Hematopoietic multipotent progenitor cell treated with erythropoietin and hydrocortisone succinate and interleukin-3 and kit ligand, for 6 days (in vitro differentiated cells): ENCODE results near the gene CNOT6L.
"Not testable (repeated sequence)": the region's sequence is repeated elsewhere in the genome, so short reads cannot be mapped to it uniquely, and the experiment has no call there.

ENCODE experiments used
- DNase-seq: peaks from one replicate; pipeline ENCODE4 v3.0.0-alpha.2; 2015

CNOT6L gene

GRCh38 chr4:77777135-77777807, 41.9 kb downstream of the CNOT6L start:
- DNase-seq, result peak; percentile 69

GRCh38 chr4:77776182-77777134, 42.7 kb downstream of the CNOT6L start:
- DNase-seq, result no peak

GRCh38 chr4:77773101-77773500, 46.1 kb downstream of the CNOT6L start:
- no peak for DNase-seq

- no peak for DNase-seq
These were observed 47.6 kb downstream of the CNOT6L start for GRCh38 chr4:77771566-77771965.

- DNase-seq, result no peak
These were observed 53.4 kb downstream of the CNOT6L start for GRCh38 chr4:77765720-77766119.

GRCh38 chr4:77762531-77762930, 56.6 kb downstream of the CNOT6L start:
- DNase-seq, result no peak

GRCh38 chr4:77761595-77761994, 57.6 kb downstream of the CNOT6L start:
- DNase-seq, result no peak

GRCh38 chr4:77758804-77759203, 60.4 kb downstream of the CNOT6L start:
- DNase-seq, result no peak

- DNase-seq, result no peak
These were observed 67.4 kb downstream of the CNOT6L start for GRCh38 chr4:77751764-77752163.

- DNase-seq, result no peak
These were observed 73.4 kb downstream of the CNOT6L start for GRCh38 chr4:77745792-77746191.

- DNase-seq, result no peak
These were observed 77.1 kb downstream of the CNOT6L start for GRCh38 chr4:77742054-77742453.

GRCh38 chr4:77740480-77740879, 78.7 kb downstream of the CNOT6L start:
- no peak for DNase-seq

GRCh38 chr4:77734928-77735327, 84.2 kb downstream of the CNOT6L start:
- peak; percentile 85 for DNase-seq

- DNase-seq, result no peak
These were observed 87.5 kb downstream of the CNOT6L start for GRCh38 chr4:77731656-77732055.

- no peak for DNase-seq
These were observed 90.7 kb downstream of the CNOT6L start for GRCh38 chr4:77728420-77728819.

GRCh38 chr4:77721073-77721472, 98.1 kb downstream of the CNOT6L start:
- no peak for DNase-seq

GRCh38 chr4:77718500-77718899, 100.7 kb downstream of the CNOT6L start:
- DNase-seq, result not testable (repeated sequence)

GRCh38 chr4:77715414-77716290, 103.5 kb downstream of the CNOT6L start:
- no peak for DNase-seq

GRCh38 chr4:77714514-77714913, 104.7 kb downstream of the CNOT6L start:
- no peak for DNase-seq

GRCh38 chr4:77713884-77714283, 105.3 kb downstream of the CNOT6L start:
- no peak for DNase-seq

- DNase-seq, result no peak
These were observed 106.5 kb downstream of the CNOT6L start for GRCh38 chr4:77712675-77713074.

- no peak for DNase-seq
These were observed 107.7 kb downstream of the CNOT6L start for GRCh38 chr4:77711469-77711868.

GRCh38 chr4:77710684-77711083, 108.5 kb downstream of the CNOT6L start:
- no peak for DNase-seq
